Measurements from ENCODE around the gene MYO5B. TPM values are rescaled to one million over a fixed set of nuclear protein-coding genes. Genes with fewer than 3 reads are reported as not detected.

The MYO5B gene
- polyA plus RNA-seq, 2 of the 4 experiments (the other 2 are of a cell fraction), result 6.4 to 18.4 TPM

DNA sequence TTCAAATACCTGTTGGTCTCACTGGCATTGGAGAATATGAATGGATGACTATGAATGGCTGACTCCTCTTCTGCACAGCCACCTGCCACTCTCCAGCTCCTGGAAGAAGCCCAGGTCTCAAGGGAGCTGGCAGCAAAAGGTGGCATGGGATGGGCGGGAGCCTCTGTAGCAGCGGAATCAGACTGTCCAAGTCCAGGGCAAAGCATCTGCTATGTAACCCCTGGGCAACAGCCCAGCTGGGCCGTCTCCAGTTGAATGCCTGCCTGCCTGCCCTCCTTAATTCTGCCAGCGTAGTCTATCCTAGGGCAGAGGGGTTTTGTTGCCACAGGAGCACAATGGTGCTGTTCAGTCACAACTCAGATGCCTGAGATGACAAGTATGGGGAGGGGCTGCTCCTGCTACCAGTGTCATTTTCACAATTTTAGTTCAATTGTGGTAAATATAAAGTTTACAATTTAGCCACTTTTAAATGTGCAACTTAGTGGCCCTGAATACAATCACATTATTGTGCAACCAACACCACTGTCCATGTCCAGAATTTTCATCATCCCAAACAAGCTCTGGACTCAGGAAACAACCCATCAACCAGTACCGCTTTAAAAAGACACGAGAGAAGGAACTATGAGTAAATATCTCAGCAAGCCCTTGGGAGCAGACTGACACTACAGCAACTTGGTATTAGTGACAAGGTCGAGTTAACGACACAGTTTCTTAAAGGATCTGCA lies 115.2 kb downstream of the MYO5B start (continued):
- TF ChIP-seq CBX8 (IDR thresholded peaks at IDR 0.05), result no peak
- TF ChIP-seq, protein P1, sequence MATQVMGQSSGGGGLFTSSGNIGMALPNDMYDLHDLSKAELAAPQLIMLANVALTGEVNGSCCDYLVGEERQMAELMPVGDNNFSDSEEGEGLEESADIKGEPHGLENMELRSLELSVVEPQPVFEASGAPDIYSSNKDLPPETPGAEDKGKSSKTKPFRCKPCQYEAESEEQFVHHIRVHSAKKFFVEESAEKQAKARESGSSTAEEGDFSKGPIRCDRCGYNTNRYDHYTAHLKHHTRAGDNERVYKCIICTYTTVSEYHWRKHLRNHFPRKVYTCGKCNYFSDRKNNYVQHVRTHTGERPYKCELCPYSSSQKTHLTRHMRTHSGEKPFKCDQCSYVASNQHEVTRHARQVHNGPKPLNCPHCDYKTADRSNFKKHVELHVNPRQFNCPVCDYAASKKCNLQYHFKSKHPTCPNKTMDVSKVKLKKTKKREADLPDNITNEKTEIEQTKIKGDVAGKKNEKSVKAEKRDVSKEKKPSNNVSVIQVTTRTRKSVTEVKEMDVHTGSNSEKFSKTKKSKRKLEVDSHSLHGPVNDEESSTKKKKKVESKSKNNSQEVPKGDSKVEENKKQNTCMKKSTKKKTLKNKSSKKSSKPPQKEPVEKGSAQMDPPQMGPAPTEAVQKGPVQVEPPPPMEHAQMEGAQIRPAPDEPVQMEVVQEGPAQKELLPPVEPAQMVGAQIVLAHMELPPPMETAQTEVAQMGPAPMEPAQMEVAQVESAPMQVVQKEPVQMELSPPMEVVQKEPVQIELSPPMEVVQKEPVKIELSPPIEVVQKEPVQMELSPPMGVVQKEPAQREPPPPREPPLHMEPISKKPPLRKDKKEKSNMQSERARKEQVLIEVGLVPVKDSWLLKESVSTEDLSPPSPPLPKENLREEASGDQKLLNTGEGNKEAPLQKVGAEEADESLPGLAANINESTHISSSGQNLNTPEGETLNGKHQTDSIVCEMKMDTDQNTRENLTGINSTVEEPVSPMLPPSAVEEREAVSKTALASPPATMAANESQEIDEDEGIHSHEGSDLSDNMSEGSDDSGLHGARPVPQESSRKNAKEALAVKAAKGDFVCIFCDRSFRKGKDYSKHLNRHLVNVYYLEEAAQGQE (IDR thresholded peaks at IDR 0.05), result no peak
- no peak for TF ChIP-seq JUN (IDR thresholded peaks at IDR 0.05)
- TF ChIP-seq MAZ (IDR thresholded peaks at IDR 0.05; ENCODE audit: borderline replicate concordance, low read depth, low read length), result no peak
- TF ChIP-seq HOXA7 (CRISPR knock-in tag; IDR thresholded peaks at IDR 0.05), result no peak
- TF ChIP-seq ELK1 (IDR thresholded peaks at IDR 0.05; ENCODE audit: low read depth, low read length), result no peak
- TF ChIP-seq MAX (IDR thresholded peaks at IDR 0.05), result no peak

GRCh38 chr18:50076277-50076676 lies 118.7 kb downstream of the MYO5B start:
- POLR2A ChIA-PET, result no interaction called here
- Histone ChIP-seq H3K4me3 (no peak overlapping the region), H3K9me3 (no peaks in the 10 kb centered on the region), H3K27ac (no peak overlapping the region), H3K4me2 (no peak overlapping the region), H3K4me1 (no peaks in the 10 kb centered on the region)
- CTCF ChIA-PET, result no interaction called here
- 44% methylated on average over 6 of the region's 6 CpGs for WGBS (ENCODE audit: missing lambda C conversion rate)
- no peak for TF ChIP-seq ELK1 (IDR thresholded peaks at IDR 0.05; ENCODE audit: low read depth, low read length)
- no peak for TF ChIP-seq CBX2 (IDR thresholded peaks at IDR 0.05; ENCODE audit: borderline replicate concordance, low read depth)
- TF ChIP-seq ZNF302 (CRISPR knock-in tag; IDR thresholded peaks at IDR 0.05), result no peak
- no peak for TF ChIP-seq CHD2 (IDR thresholded peaks at IDR 0.05; ENCODE audit: low read length, partially characterized antibody)
- no peak for TF ChIP-seq RARB (CRISPR knock-in tag; IDR thresholded peaks at IDR 0.05)
- TF ChIP-seq CHD4 (IDR thresholded peaks at IDR 0.05; ENCODE audit: borderline replicate concordance), result no peak
- no peak for TF ChIP-seq POLR2AphosphoS2 (conservative IDR thresholded peaks at IDR 0.05; ENCODE audit: low read length)
- TF ChIP-seq GATA3 (IDR thresholded peaks at IDR 0.05; ENCODE audit: borderline replicate concordance), result no peak
- TF ChIP-seq JUNB (IDR thresholded peaks at IDR 0.05), result no peak
- no peak for TF ChIP-seq MAX (IDR thresholded peaks at IDR 0.05)
- no peak for TF ChIP-seq PBX3 (IDR thresholded peaks at IDR 0.05)
- ATAC-seq (no peak), DNase-seq (ENCODE audit: low read depth in 1 of 2, low spot score in 1 of 2) (no peak), FAIRE-seq (no peak)

GRCh38 chr18:50075772-50076171 lies 119.2 kb downstream of the MYO5B start:
- Histone ChIP-seq H3K4me3 (no peak overlapping the region), H3K9me3 (no peaks in the 10 kb centered on the region), H3K4me2 (no peak overlapping the region), H3K27ac (no peak overlapping the region), H3K4me1 (no peaks in the 10 kb centered on the region)
- ChIA-PET CTCF (no interaction called here), POLR2A (no interaction called here)
- no peak for DNase-seq (ENCODE audit: low read depth in 1 of 2, low spot score in 1 of 2)
- no peak for ATAC-seq
- WGBS (ENCODE audit: missing lambda C conversion rate), result 4% methylated on average over 4 of the region's 4 CpGs
- FAIRE-seq, result no peak
- TF ChIP-seq RNF2 (IDR thresholded peaks at IDR 0.05; ENCODE audit: borderline replicate concordance, low read depth), result no peak
- TF ChIP-seq JUN (IDR thresholded peaks at IDR 0.05), result no peak
- no peak for TF ChIP-seq CHD2 (IDR thresholded peaks at IDR 0.05; ENCODE audit: low read length, partially characterized antibody)
- TF ChIP-seq HOXA7 (CRISPR knock-in tag; IDR thresholded peaks at IDR 0.05), result no peak
- TF ChIP-seq MYC (IDR thresholded peaks at IDR 0.05; ENCODE audit: borderline replicate concordance, low read length), result no peak
- no peak for TF ChIP-seq ZSCAN20 (CRISPR knock-in tag; IDR thresholded peaks at IDR 0.05)
- TF ChIP-seq CTCF (IDR thresholded peaks at IDR 0.05), result no peak
- TF ChIP-seq ATOH8 (CRISPR knock-in tag; IDR thresholded peaks at IDR 0.05; ENCODE audit: low read depth), result no peak
- TF ChIP-seq EHF (CRISPR knock-in tag; IDR thresholded peaks at IDR 0.05), result no peak

All from A549 (cell line).